Karpas-422 (cell line): ENCODE data around the gene MARS1. TPM values are rescaled to one million over a fixed set of nuclear protein-coding genes. Genes with fewer than 3 reads are reported as not detected.
A peak's percentile ranks its signal among the peaks of the same experiment; 100 is the strongest.

Experiments
- DNase-seq: peaks from one replicate; pipeline ENCODE4 v3.0.0-alpha.2; 2015
- H2AFZ ChIP-seq: fragments of 200-600 bp; sonication (generic); 2 replicates; pipeline ENCODE4 v1.6.1; 2014; ENCODE audit warnings: antibody characterized with exemption, low read length, mixed read lengths
- H3K27ac ChIP-seq: fragments of 200-600 bp; sonication (generic); 2 replicates; pipeline ENCODE4 v1.5.1; 2014; ENCODE audit warnings: mild to moderate bottlenecking, low read length, moderate library complexity
- H3K27me3 ChIP-seq: fragments of 200-600 bp; sonication (generic); 2 replicates; pipeline ENCODE4 v1.6.1; 2014; ENCODE audit warnings: low read length, mixed read lengths
- H3K36me3 ChIP-seq: fragments of 200-600 bp; sonication (generic); 2 replicates; pipeline ENCODE4 v1.6.1; 2014; ENCODE audit warnings: low read length, mixed read lengths; ENCODE audit not compliant: insufficient read depth
- H3K4me1 ChIP-seq: fragments of 200-600 bp; sonication (generic); 2 replicates; pipeline ENCODE4 v1.6.1; 2014; ENCODE audit warnings: mild to moderate bottlenecking, low read length, mixed read lengths
- H3K4me2 ChIP-seq: fragments of 200-600 bp; sonication (generic); 2 replicates; pipeline ENCODE4 v1.6.1; 2014; ENCODE audit warnings: low read length, low read depth, mild to moderate bottlenecking; ENCODE audit not compliant: poor library complexity, severe bottlenecking
- H3K4me3 ChIP-seq: fragments of 200-600 bp; sonication (generic); 2 replicates; pipeline ENCODE4 v1.5.1; 2014; ENCODE audit warnings: mild to moderate bottlenecking, antibody characterized with exemption, low read length, mixed read lengths
- H3K79me2 ChIP-seq: fragments of 200-600 bp; sonication (generic); 2 replicates; pipeline ENCODE4 v1.6.1; 2014; ENCODE audit warnings: mild to moderate bottlenecking, low read length, mixed read lengths
- H3K9ac ChIP-seq: fragments of 200-600 bp; sonication (generic); 2 replicates; pipeline ENCODE4 v1.6.0; 2014; ENCODE audit warnings: low read length
- H3K9me2 ChIP-seq: fragments of 200-600 bp; sonication (generic), shearing (Covaris generic); replicated peaks from 2 replicates; pipeline ENCODE4 v1.6.0; 2014; ENCODE audit warnings: mild to moderate bottlenecking, low read length, moderate library complexity; ENCODE audit not compliant: insufficient read depth
- H3K9me3 ChIP-seq: fragments of 300-700, 200-600 bp; sonication (generic); 2 replicates; pipeline ENCODE4 v1.6.1; 2014; ENCODE audit warnings: low read length, mixed read lengths
- H4K20me1 ChIP-seq: fragments of 200-600 bp; sonication (generic); 2 replicates; pipeline ENCODE4 v1.6.1; 2014; ENCODE audit warnings: mild to moderate bottlenecking, antibody characterized with exemption, low read length, low read depth; ENCODE audit not compliant: insufficient read depth
- total RNA-seq: library from RNA; depleted of rRNA; stranded (reverse); fragments of >200 nt; shearing (Covaris generic); gene quantifications from 2 replicates; pipeline ENCODE4 v1.2.3, GENCODE V29; 2014; ENCODE audit warnings: low replicate concordance

MARS1 gene
- total RNA-seq, 1 experiment from 2014 or later, result 204 TPM

- H3K9me3 ChIP-seq, result no peaks in the 10 kb centered on the region
- H3K9ac ChIP-seq, result peak overlapping the region; percentile 85
- peak overlapping the region; percentile 90 for H3K4me3 ChIP-seq
- H3K27me3 ChIP-seq, result no peaks in the 10 kb centered on the region
- peak overlapping the region; percentile 97 for H3K4me2 ChIP-seq
- peak overlapping the region; percentile 96 for H3K27ac ChIP-seq
- no peaks in the 10 kb centered on the region for H3K9me2 ChIP-seq
- peaks cover 76% of the 10 kb centered on the region for H3K4me1 ChIP-seq
- H3K36me3 ChIP-seq, result peaks cover 5% of the 10 kb centered on the region; the same call in 1 of the 2 replicates
- peaks cover 4% of the 10 kb centered on the region; the same call in 1 of the 2 replicates for H4K20me1 ChIP-seq
- H2AFZ ChIP-seq, result no peak overlapping the region
- peaks cover 71% of the 10 kb centered on the region for H3K79me2 ChIP-seq
- DNase-seq, result peak; percentile 58
Measured at GRCh38 chr12:57550641-57551549, 63.0 kb downstream of the MARS1 start.

GRCh38 chr12:57551637-57552305, 63.9 kb downstream of the MARS1 start:
- peak overlapping the region; percentile 85 for H3K9ac ChIP-seq

GRCh38 chr12:57552306-57552651, 64.4 kb downstream of the MARS1 start:
- peak; percentile 51 for DNase-seq
- Histone ChIP-seq H3K79me2 (peaks cover 71% of the 10 kb centered on the region), H2AFZ (no peak overlapping the region), H3K4me1 (peaks cover 71% of the 10 kb centered on the region), H4K20me1 (no peaks in the 10 kb centered on the region), H3K36me3 (peaks cover 13% of the 10 kb centered on the region), H3K27me3 (no peaks in the 10 kb centered on the region), H3K4me2 (peak overlapping the region; percentile 97), H3K4me3 (peak overlapping the region; percentile 90), H3K9me3 (no peaks in the 10 kb centered on the region), H3K9ac (peak overlapping the region; percentile 85), H3K9me2 (no peaks in the 10 kb centered on the region), H3K27ac (peak overlapping the region; percentile 96)

More at GRCh38 chr12:57551637-57552305, 63.9 kb downstream of the MARS1 start:
- peaks cover 69% of the 10 kb centered on the region for H3K79me2 ChIP-seq
- H3K9me3 ChIP-seq, result no peaks in the 10 kb centered on the region
- peak overlapping the region; percentile 96 for H3K27ac ChIP-seq
- H3K4me1 ChIP-seq, result peaks cover 72% of the 10 kb centered on the region
- H3K4me3 ChIP-seq, result peak overlapping the region; percentile 90
- no peaks in the 10 kb centered on the region for H3K27me3 ChIP-seq
- peaks cover 10% of the 10 kb centered on the region for H3K36me3 ChIP-seq
- H2AFZ ChIP-seq, result no peak overlapping the region
- DNase-seq, result peak; percentile 54
- no peaks in the 10 kb centered on the region for H4K20me1 ChIP-seq
- H3K4me2 ChIP-seq, result peak overlapping the region; percentile 97
- H3K9me2 ChIP-seq, result no peaks in the 10 kb centered on the region

- Histone ChIP-seq H3K9me3 (no peaks in the 10 kb centered on the region), H3K9ac (peak overlapping the region; percentile 85), H4K20me1 (no peaks in the 10 kb centered on the region), H2AFZ (no peak overlapping the region), H3K36me3 (peaks cover 13% of the 10 kb centered on the region), H3K9me2 (no peaks in the 10 kb centered on the region), H3K27ac (peak overlapping the region; percentile 96), H3K4me3 (peak overlapping the region; percentile 90), H3K79me2 (peaks cover 75% of the 10 kb centered on the region), H3K4me2 (peak overlapping the region; percentile 97), H3K27me3 (no peaks in the 10 kb centered on the region), H3K4me1 (peaks cover 65% of the 10 kb centered on the region)
- DNase-seq, result peak; percentile 55
Measured at GRCh38 chr12:57552835-57553313, 65.0 kb downstream of the MARS1 start.

GRCh38 chr12:57553343-57554202, 65.7 kb downstream of the MARS1 start:
- H3K9ac ChIP-seq, result peak overlapping the region; percentile 85
- no peaks in the 10 kb centered on the region for H3K9me2 ChIP-seq
- peak; percentile 96 for DNase-seq
- H3K9me3 ChIP-seq, result no peaks in the 10 kb centered on the region
- H3K4me1 ChIP-seq, result peaks cover 58% of the 10 kb centered on the region
- H4K20me1 ChIP-seq, result no peaks in the 10 kb centered on the region
- H3K27ac ChIP-seq, result peak overlapping the region; percentile 96
- H3K79me2 ChIP-seq, result peaks cover 80% of the 10 kb centered on the region
- H3K4me3 ChIP-seq, result peak overlapping the region; percentile 90
- no peaks in the 10 kb centered on the region for H3K27me3 ChIP-seq
- no peak overlapping the region for H2AFZ ChIP-seq
- H3K4me2 ChIP-seq, result peak overlapping the region; percentile 97
- H3K36me3 ChIP-seq, result peaks cover 13% of the 10 kb centered on the region

GRCh38 chr12:57554453-57554852, 66.6 kb downstream of the MARS1 start:
- H3K9ac ChIP-seq, result peak overlapping the region; percentile 85; the same call in 1 of the 2 replicates
- no peaks in the 10 kb centered on the region for H3K27me3 ChIP-seq
- H2AFZ ChIP-seq, result no peak overlapping the region
- peaks cover 49% of the 10 kb centered on the region for H3K4me1 ChIP-seq
- peaks cover 85% of the 10 kb centered on the region for H3K79me2 ChIP-seq
- no peaks in the 10 kb centered on the region for H3K9me3 ChIP-seq
- H3K4me3 ChIP-seq, result peak overlapping the region; percentile 90; the same call in 1 of the 2 replicates
- H3K36me3 ChIP-seq, result peaks cover 13% of the 10 kb centered on the region
- no peaks in the 10 kb centered on the region for H4K20me1 ChIP-seq
- no peaks in the 10 kb centered on the region for H3K9me2 ChIP-seq
- peak overlapping the region; percentile 97 for H3K4me2 ChIP-seq
- DNase-seq, result no peak
- H3K27ac ChIP-seq, result peak overlapping the region; percentile 96

- Histone ChIP-seq H3K79me2 (peaks cover 86% of the 10 kb centered on the region), H3K27ac (peak overlapping the region; percentile 96)
Measured at GRCh38 chr12:57554897-57555296, 67.0 kb downstream of the MARS1 start.

More at GRCh38 chr12:57554897-57555296, 67.0 kb downstream of the MARS1 start:
- H3K4me2 ChIP-seq, result peak overlapping the region; percentile 97
- no peak overlapping the region for H3K4me3 ChIP-seq
- peaks cover 13% of the 10 kb centered on the region for H3K36me3 ChIP-seq
- no peaks in the 10 kb centered on the region for H4K20me1 ChIP-seq
- no peaks in the 10 kb centered on the region for H3K9me3 ChIP-seq
- no peaks in the 10 kb centered on the region for H3K27me3 ChIP-seq
- peaks cover 47% of the 10 kb centered on the region for H3K4me1 ChIP-seq
- DNase-seq, result no peak
- H2AFZ ChIP-seq, result no peak overlapping the region
- no peak overlapping the region for H3K9ac ChIP-seq
- no peaks in the 10 kb centered on the region for H3K9me2 ChIP-seq
